HL-60/S4 (cell line): ENCODE measurements around the gene DNAAF5.

Experiments used
- in situ Hi-C: fragments of 300-500 bp; cut with MboI; formaldehyde crosslinking; loops from 2 replicates; pipeline ENCODE4 v1.14.3; 2022; ENCODE audit warnings: low sequenced_read_pairs

The DNAAF5 gene

GRCh38 chr7:706721-707120, 19.8 kb upstream of the DNAAF5 start:
- in situ Hi-C loops = no loop called here

- in situ Hi-C loops = no loop called here
Observed at GRCh38 chr7:707296-708000, 19.1 kb upstream of the DNAAF5 start.

- in situ Hi-C loops = no loop called here
Observed at GRCh38 chr7:710161-710560, 16.3 kb upstream of the DNAAF5 start.

GRCh38 chr7:711093-711921, 15.2 kb upstream of the DNAAF5 start:
- in situ Hi-C loops = no loop called here

- in situ Hi-C loops = no loop called here
Observed at GRCh38 chr7:711922-712380, 14.5 kb upstream of the DNAAF5 start.

GRCh38 chr7:712381-713138, 13.9 kb upstream of the DNAAF5 start:
- in situ Hi-C loops = no loop called here

GRCh38 chr7:713139-713457, 13.4 kb upstream of the DNAAF5 start:
- in situ Hi-C loops = no loop called here

GRCh38 chr7:713488-714230, 12.8 kb upstream of the DNAAF5 start:
- in situ Hi-C loops = no loop called here

GRCh38 chr7:714251-714671, 12.2 kb upstream of the DNAAF5 start:
- in situ Hi-C loops = no loop called here

GRCh38 chr7:716222-716621, 10.3 kb upstream of the DNAAF5 start:
- in situ Hi-C loops = no loop called here

- in situ Hi-C loops = no loop called here
Observed at GRCh38 chr7:716636-717035, 9.9 kb upstream of the DNAAF5 start.

- in situ Hi-C loops = no loop called here
Observed at GRCh38 chr7:721619-722248, 4.8 kb upstream of the DNAAF5 start.

- in situ Hi-C loops = no loop called here
Observed at GRCh38 chr7:723541-723940, 3.0 kb upstream of the DNAAF5 start.

- in situ Hi-C loops = no loop called here
Observed at GRCh38 chr7:724298-724697, 2.2 kb upstream of the DNAAF5 start.

- in situ Hi-C loops = no loop called here
Observed at GRCh38 chr7:725223-726005, 1.1 kb upstream of the DNAAF5 start.

GRCh38 chr7:726854-727103, 280 bp downstream of the DNAAF5 start:
- in situ Hi-C loops = no loop called here

GRCh38 chr7:727104-727805, 756 bp downstream of the DNAAF5 start, which contains the start of gene PRKAR1B:
Gene PRKAR1B, minus strand, starts transcription at chr7:727281. Its CDS starts 15,776 bp downstream, at chr7:711505.
- in situ Hi-C loops = no loop called here

GRCh38 chr7:727806-728460, 1.4 kb downstream of the DNAAF5 start:
- in situ Hi-C loops = no loop called here

GRCh38 chr7:728602-729001, 2.1 kb downstream of the DNAAF5 start:
- in situ Hi-C loops = no loop called here
